ACHN (cell line): ENCODE results near the gene ATP11B.

Source experiments
- DNase-seq: peaks from one replicate; pipeline ENCODE4 v3.0.0-alpha.2; 2015
- in situ Hi-C: cut with HindIII; loops from 2 replicates; pipeline ENCODE4 v1.10.0; 2017; ENCODE audit warnings: low sequenced_read_pairs, low pct_ligation_motif_present, low pct_unique_long_range_greater_than_20kb

Gene ATP11B

GRCh38 chr3:182895513-182896112 lies 102.3 kb downstream of the ATP11B start:
- in situ Hi-C loops: no loop called here
- DNase-seq: no peak

- in situ Hi-C loops: no loop called here
- no peak for DNase-seq
Observed at GRCh38 chr3:182896553-182896952, 103.2 kb downstream of the ATP11B start.

GRCh38 chr3:182902236-182902635 lies 108.9 kb downstream of the ATP11B start:
- in situ Hi-C loops: no loop called here

GRCh38 chr3:182904164-182904563 lies 110.9 kb downstream of the ATP11B start:
- DNase-seq: no peak

More at GRCh38 chr3:182902236-182902635, 108.9 kb downstream of the ATP11B start:
- no peak for DNase-seq

GRCh38 chr3:182905623-182906022 lies 112.3 kb downstream of the ATP11B start:
- in situ Hi-C loops: no loop called here
- no peak for DNase-seq

More at GRCh38 chr3:182904164-182904563, 110.9 kb downstream of the ATP11B start:
- in situ Hi-C loops: no loop called here

- in situ Hi-C loops: no loop called here
- DNase-seq: no peak
Observed at GRCh38 chr3:182906036-182906435, 112.7 kb downstream of the ATP11B start.

GRCh38 chr3:182908471-182908870 lies 115.2 kb downstream of the ATP11B start:
- DNase-seq: no peak
- in situ Hi-C loops: no loop called here

GRCh38 chr3:182909318-182910040 lies 116.2 kb downstream of the ATP11B start:
- in situ Hi-C loops: no loop called here
- peak; percentile 47 for DNase-seq

- in situ Hi-C loops: no loop called here
- no peak for DNase-seq
Observed at GRCh38 chr3:182910936-182911781, 117.9 kb downstream of the ATP11B start.

- no peak for DNase-seq
- in situ Hi-C loops: no loop called here
Observed at GRCh38 chr3:182911782-182912111, 118.4 kb downstream of the ATP11B start.

- in situ Hi-C loops: no loop called here
- DNase-seq: no peak
Observed at GRCh38 chr3:182912474-182912873, 119.2 kb downstream of the ATP11B start.

- DNase-seq: no peak
Observed at GRCh38 chr3:182913889-182914288, 120.6 kb downstream of the ATP11B start.

GRCh38 chr3:182914341-182914740 lies 121.0 kb downstream of the ATP11B start:
- DNase-seq: no peak
- in situ Hi-C loops: no loop called here

More at GRCh38 chr3:182913889-182914288, 120.6 kb downstream of the ATP11B start:
- in situ Hi-C loops: no loop called here

GRCh38 chr3:182917134-182917533 lies 123.8 kb downstream of the ATP11B start:
- no peak for DNase-seq
- in situ Hi-C loops: no loop called here

- no peak for DNase-seq
- in situ Hi-C loops: no loop called here
Observed at GRCh38 chr3:182919866-182920357, 126.6 kb downstream of the ATP11B start.

GRCh38 chr3:182920515-182921084 lies 127.3 kb downstream of the ATP11B start:
- in situ Hi-C loops: no loop called here

GRCh38 chr3:182921665-182922355 lies 128.5 kb downstream of the ATP11B start:
- DNase-seq: no peak
- in situ Hi-C loops: no loop called here

More at GRCh38 chr3:182920515-182921084, 127.3 kb downstream of the ATP11B start:
- DNase-seq: no peak

GRCh38 chr3:182925330-182925943 lies 132.1 kb downstream of the ATP11B start:
- no peak for DNase-seq
- in situ Hi-C loops: no loop called here
